Fibroblast of lung (primary cell): ENCODE measurements around the gene ATXN1. TPM values are rescaled to one million over a fixed set of nuclear protein-coding genes. Genes with fewer than 3 reads are reported as not detected.

Experiments
- DNase-seq, 2 donors: peaks; one replicate each; pipeline versions ENCODE4 v3.0.0 to v3.0.0-alpha.2; 2010; ENCODE audit warnings: low read depth in 2 of 2
- H2AFZ ChIP-seq: 2 replicates; pipeline ENCODE4 v1.5.1; 2012; ENCODE audit warnings: low read length, control low read depth, inconsistent platforms
- H3K27ac ChIP-seq: 2 replicates; pipeline ENCODE4 v1.5.1; 2011; ENCODE audit warnings: low read length, control low read depth; ENCODE audit not compliant: insufficient read depth
- H3K27me3 ChIP-seq: 2 replicates; pipeline ENCODE4 v1.5.1; 2011; ENCODE audit warnings: mild to moderate bottlenecking, low read length; ENCODE audit not compliant: control insufficient read depth, insufficient read depth
- H3K36me3 ChIP-seq: 2 replicates; pipeline ENCODE4 v1.5.1; 2011; ENCODE audit warnings: low read length; ENCODE audit not compliant: control insufficient read depth, insufficient read depth
- H3K4me1 ChIP-seq: 2 replicates; pipeline ENCODE4 v1.5.1; 2011; ENCODE audit warnings: low read length; ENCODE audit not compliant: control insufficient read depth, insufficient read depth; ENCODE audit errors: extremely low read depth
- H3K4me2 ChIP-seq: 2 replicates; pipeline ENCODE4 v1.5.1; 2011; ENCODE audit warnings: low read length, control low read depth; ENCODE audit not compliant: insufficient read depth; ENCODE audit errors: extremely low read depth
- H3K4me3 ChIP-seq, 4 experiments: fragments of 200-600 bp in 1 of 4; sonication (generic) in 1 of 4; replicated peaks in 1 of 4; 2 replicates each; pipeline ENCODE4 v1.5.1; 2011 to 2016; ENCODE audit warnings: low read length in 4 of 4, low read depth in 3 of 4, mild to moderate bottlenecking in 3 of 4, control low read depth in 2 of 4, inconsistent platforms in 1 of 4, mixed read lengths in 1 of 4; ENCODE audit not compliant: insufficient read depth in 1 of 4; ENCODE audit errors: control extremely low read depth in 1 of 4
- H3K79me2 ChIP-seq: 2 replicates; pipeline ENCODE4 v1.5.1; 2012; ENCODE audit warnings: mild to moderate bottlenecking, low read length, inconsistent platforms; ENCODE audit not compliant: control insufficient read depth, insufficient read depth
- H3K9ac ChIP-seq: 2 replicates; pipeline ENCODE4 v1.5.1; 2011; ENCODE audit warnings: mild to moderate bottlenecking, low read length, control low read depth; ENCODE audit not compliant: insufficient read depth
- H3K9me3 ChIP-seq: 2 replicates; pipeline ENCODE4 v1.5.1; 2012; ENCODE audit warnings: low read depth, low read length; ENCODE audit not compliant: control insufficient read depth, insufficient read depth
- H4K20me1 ChIP-seq: 2 replicates; pipeline ENCODE4 v1.5.1; 2011; ENCODE audit warnings: low read length; ENCODE audit not compliant: control insufficient read depth, insufficient read depth; ENCODE audit errors: extremely low read depth
- EZH2 ChIP-seq: IDR thresholded peaks from 2 replicates; pipeline ENCODE4 v1.5.1; 2012; ENCODE audit warnings: low read length, control low read depth, mild to moderate bottlenecking; ENCODE audit errors: missing control alignments
- polyA plus RNA-seq, 2 donors: library from polyadenylated mRNA; depleted of rRNA in 1 of 2; stranded (reverse) in 1 of 2; unstranded in 1 of 2; fragments of >200 nt; gene quantifications; 2 replicates each; pipeline ENCODE4 v1.2.1, GENCODE V29; 2011 to 2012; ENCODE audit warnings: missing spikeins in 1 of 2
- total RNA-seq: library from RNA; depleted of rRNA; stranded (reverse); fragments of >200 nt; gene quantifications from 2 replicates; pipeline ENCODE4 v1.2.1, GENCODE V29; 2014
- TF ChIP-seq, protein P1 (sequence below), 2 donors: IDR thresholded peaks in 1 of 2; conservative IDR thresholded peaks in 1 of 2; 1 replicate in 1 of 2; 2 replicates in 1 of 2; pipeline ENCODE4 v1.5.1; 2011 to 2012; ENCODE audit warnings: low read length in 2 of 2, control low read depth in 1 of 2, inconsistent platforms in 1 of 2, low read depth in 1 of 2, mild to moderate bottlenecking in 1 of 2

ATXN1 gene
- total and polyA plus RNA-seq, 2 donors (not counting 1 experiment from before 2014, with no cell fraction given) = 15.8 to 40.5 TPM

DNA sequence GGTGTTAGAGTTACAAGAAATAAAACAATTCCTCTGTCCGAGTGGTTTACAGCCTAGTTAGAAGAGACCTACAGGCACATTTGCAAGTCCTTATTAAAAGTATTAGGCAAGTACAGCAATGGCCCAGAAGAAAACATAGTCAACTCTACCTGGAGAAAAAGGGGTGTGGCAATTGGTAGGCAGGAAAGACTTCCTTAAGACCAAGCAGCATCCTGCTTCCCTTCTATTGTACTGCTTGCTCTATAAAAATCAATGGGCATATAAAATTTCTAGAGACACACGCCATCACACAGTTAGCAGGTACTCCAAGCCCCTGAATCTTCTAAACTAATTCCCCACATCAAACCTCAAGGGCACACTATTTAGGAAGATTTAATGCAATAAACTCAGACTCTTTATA is 185.6 kb downstream of the ATXN1 start:
- TF ChIP-seq, protein P1, sequence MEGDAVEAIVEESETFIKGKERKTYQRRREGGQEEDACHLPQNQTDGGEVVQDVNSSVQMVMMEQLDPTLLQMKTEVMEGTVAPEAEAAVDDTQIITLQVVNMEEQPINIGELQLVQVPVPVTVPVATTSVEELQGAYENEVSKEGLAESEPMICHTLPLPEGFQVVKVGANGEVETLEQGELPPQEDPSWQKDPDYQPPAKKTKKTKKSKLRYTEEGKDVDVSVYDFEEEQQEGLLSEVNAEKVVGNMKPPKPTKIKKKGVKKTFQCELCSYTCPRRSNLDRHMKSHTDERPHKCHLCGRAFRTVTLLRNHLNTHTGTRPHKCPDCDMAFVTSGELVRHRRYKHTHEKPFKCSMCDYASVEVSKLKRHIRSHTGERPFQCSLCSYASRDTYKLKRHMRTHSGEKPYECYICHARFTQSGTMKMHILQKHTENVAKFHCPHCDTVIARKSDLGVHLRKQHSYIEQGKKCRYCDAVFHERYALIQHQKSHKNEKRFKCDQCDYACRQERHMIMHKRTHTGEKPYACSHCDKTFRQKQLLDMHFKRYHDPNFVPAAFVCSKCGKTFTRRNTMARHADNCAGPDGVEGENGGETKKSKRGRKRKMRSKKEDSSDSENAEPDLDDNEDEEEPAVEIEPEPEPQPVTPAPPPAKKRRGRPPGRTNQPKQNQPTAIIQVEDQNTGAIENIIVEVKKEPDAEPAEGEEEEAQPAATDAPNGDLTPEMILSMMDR (conservative IDR thresholded peaks at IDR 0.05 in 1 of 2, IDR thresholded peaks at IDR 0.05 in 1 of 2; ENCODE audit: low read depth in 1 of 2, low read length in 2 of 2) = no peak
- TF ChIP-seq EZH2 = no peak
- H3K4me3 ChIP-seq = no peak overlapping the region
- no peak overlapping the region for H3K9ac ChIP-seq
- no peaks in the 10 kb centered on the region for H3K9me3 ChIP-seq
- no peaks in the 10 kb centered on the region for H4K20me1 ChIP-seq
- no peaks in the 10 kb centered on the region for H3K4me1 ChIP-seq
- no peak overlapping the region for H2AFZ ChIP-seq
- DNase-seq = no peak
- H3K27me3 ChIP-seq = no peaks in the 10 kb centered on the region
- H3K4me2 ChIP-seq = no peak overlapping the region
- H3K36me3 ChIP-seq = no peaks in the 10 kb centered on the region
- H3K79me2 ChIP-seq = no peaks in the 10 kb centered on the region
- H3K27ac ChIP-seq = no peak overlapping the region

DNA sequence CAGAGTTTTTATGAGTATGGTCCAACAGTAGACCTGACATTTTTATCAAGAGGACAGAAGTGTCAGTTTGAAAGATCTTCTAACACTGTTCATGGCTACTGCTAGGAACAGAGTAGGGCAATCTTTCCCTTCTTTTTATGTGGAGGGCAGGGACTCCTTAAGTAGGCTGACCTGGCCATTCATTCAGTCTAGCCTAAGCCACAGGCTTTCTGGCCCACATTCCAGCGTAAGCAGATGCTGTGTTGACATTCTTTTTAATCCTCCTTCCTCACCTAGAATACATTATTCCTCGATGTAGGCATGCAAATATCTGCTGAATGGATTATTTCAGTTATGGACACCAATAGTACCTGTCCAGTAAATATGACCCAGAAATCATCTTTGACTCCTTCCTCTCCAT is 188.3 kb downstream of the ATXN1 start:
- Histone ChIP-seq H3K4me3 (no peak overlapping the region), H3K27ac (no peak overlapping the region), H4K20me1 (no peaks in the 10 kb centered on the region), H3K4me2 (no peak overlapping the region), H3K9ac (no peak overlapping the region), H3K9me3 (no peaks in the 10 kb centered on the region), H3K79me2 (no peaks in the 10 kb centered on the region), H3K4me1 (no peaks in the 10 kb centered on the region), H3K36me3 (no peaks in the 10 kb centered on the region), H2AFZ (no peak overlapping the region), H3K27me3 (no peaks in the 10 kb centered on the region)
- DNase-seq = no peak
- TF ChIP-seq, protein P1 (conservative IDR thresholded peaks at IDR 0.05 in 1 of 2, IDR thresholded peaks at IDR 0.05 in 1 of 2; ENCODE audit: low read depth in 1 of 2, low read length in 2 of 2) = no peak
- TF ChIP-seq EZH2 = no peak

DNA sequence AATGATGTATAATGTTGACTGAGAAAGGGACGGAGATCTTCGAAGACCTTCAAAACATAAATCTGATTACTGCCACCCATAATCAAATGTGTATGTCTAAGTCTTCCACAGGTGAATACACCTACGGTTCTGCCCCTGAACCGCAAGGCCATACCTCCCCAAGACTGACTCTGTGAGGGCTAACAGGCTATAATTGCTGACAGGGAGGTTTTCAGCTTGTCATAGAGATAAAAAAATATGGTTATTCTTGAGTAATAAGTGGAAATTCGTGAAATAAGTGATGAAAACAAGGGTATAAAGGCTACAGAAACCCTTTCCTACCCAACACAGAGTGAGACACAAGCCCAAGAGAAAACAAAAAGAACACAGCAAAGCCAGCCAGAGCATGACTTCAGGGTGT is 188.9 kb downstream of the ATXN1 start:
- H2AFZ ChIP-seq = no peak overlapping the region
- H3K27me3 ChIP-seq = no peaks in the 10 kb centered on the region
- no peak overlapping the region for H3K4me2 ChIP-seq
- no peak overlapping the region for H3K4me3 ChIP-seq
- no peaks in the 10 kb centered on the region for H3K4me1 ChIP-seq
- H3K9ac ChIP-seq = no peak overlapping the region
- H3K36me3 ChIP-seq = no peaks in the 10 kb centered on the region
- TF ChIP-seq, protein P1 (conservative IDR thresholded peaks at IDR 0.05 in 1 of 2, IDR thresholded peaks at IDR 0.05 in 1 of 2; ENCODE audit: low read depth in 1 of 2, low read length in 2 of 2) = no peak
- no peak for TF ChIP-seq EZH2
- H3K27ac ChIP-seq = no peak overlapping the region
- no peak for DNase-seq
- H3K79me2 ChIP-seq = no peaks in the 10 kb centered on the region
- H4K20me1 ChIP-seq = no peaks in the 10 kb centered on the region
- no peaks in the 10 kb centered on the region for H3K9me3 ChIP-seq
